Subcutaneous adipose tissue (tissue), 4 donors: Measurements from ENCODE around the gene IL18R1. TPM values are rescaled to one million over a fixed set of nuclear protein-coding genes. Genes with fewer than 3 reads are reported as not detected.

ENCODE experiments used
- CTCF ChIP-seq: fragments of 450-650 bp; IDR thresholded peaks from one replicate; pipeline ENCODE4 v1.5.1; 2016; ENCODE audit warnings: low read depth, mild to moderate bottlenecking, control low read depth, antibody characterized with exemption, moderate library complexity
- total RNA-seq, 4 donors: library from RNA; depleted of rRNA; stranded (reverse); fragments of >200 nt; gene quantifications; one replicate each; pipeline ENCODE4 v1.1.0, GENCODE V29; 2016

Gene IL18R1
- total RNA-seq, 4 donors from 2014 or later: 12.6 to 24.9 (median 21.2) TPM

DNA sequence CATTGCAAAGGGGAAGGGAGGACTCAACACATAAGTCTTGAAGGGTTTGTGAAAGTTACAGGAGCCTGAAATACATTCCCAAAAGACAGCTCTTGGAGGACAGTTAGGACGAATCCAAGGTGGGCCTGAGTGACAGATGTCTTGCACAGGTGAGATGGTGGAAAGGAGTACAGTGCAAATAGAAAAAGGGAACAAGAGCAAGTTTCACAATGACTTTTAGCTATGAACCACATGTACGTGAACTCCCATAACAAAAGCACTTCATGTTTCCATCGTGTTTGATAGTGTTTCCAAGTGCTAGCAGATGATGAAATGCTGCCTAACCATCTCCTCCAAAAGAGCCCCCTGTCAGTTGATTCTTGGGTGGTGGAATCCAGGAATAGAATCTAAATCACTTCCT, 69.2 kb downstream of the IL18R1 start:
- TF ChIP-seq CTCF: no peak

GRCh38 chr2:102425441-102426132, 70.0 kb downstream of the IL18R1 start:
- no peak for TF ChIP-seq CTCF

DNA sequence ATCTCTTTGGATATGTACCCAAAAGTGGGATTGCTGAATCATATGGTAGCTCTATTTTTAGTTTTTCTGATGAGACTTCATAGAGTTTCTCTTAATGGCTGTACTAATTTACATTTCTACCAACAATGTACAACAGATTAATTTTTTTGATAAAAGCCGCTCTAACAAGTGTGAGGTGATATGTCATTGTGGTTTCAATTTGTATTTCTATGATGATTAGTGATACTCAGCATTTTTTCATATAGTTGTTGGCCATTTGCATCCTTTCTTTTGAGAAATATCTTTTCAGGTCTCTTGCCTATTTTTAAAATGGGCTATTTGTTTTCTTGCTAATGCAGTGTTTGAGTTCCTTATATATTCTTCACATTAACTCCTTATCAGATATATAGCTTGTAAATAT, 71.7 kb downstream of the IL18R1 start:
- TF ChIP-seq CTCF: no peak

DNA sequence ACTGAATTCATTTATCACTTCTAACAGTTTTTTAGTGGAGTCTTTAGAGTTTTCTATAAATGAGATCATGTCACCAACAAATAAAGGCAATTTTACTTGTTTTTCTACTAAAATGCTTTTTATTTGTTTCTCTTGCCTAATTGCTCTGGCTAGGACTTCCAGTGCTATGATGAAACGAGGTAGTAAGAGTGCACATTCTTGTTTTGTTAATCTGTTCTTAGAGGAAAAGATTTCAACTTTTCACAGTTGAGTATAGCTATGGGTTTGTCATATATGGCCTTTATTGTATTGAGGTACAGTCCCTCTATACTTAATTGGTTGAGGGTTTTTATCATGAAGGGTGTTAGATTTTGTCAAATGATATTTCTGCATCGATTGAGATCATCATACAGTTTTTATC, 73.0 kb downstream of the IL18R1 start:
- TF ChIP-seq CTCF: no peak

- TF ChIP-seq CTCF: no peak
These were observed 76.8 kb downstream of the IL18R1 start for GRCh38 chr2:102432386-102432785.

GRCh38 chr2:102433973-102434654, 78.5 kb downstream of the IL18R1 start:
- no peak for TF ChIP-seq CTCF

DNA sequence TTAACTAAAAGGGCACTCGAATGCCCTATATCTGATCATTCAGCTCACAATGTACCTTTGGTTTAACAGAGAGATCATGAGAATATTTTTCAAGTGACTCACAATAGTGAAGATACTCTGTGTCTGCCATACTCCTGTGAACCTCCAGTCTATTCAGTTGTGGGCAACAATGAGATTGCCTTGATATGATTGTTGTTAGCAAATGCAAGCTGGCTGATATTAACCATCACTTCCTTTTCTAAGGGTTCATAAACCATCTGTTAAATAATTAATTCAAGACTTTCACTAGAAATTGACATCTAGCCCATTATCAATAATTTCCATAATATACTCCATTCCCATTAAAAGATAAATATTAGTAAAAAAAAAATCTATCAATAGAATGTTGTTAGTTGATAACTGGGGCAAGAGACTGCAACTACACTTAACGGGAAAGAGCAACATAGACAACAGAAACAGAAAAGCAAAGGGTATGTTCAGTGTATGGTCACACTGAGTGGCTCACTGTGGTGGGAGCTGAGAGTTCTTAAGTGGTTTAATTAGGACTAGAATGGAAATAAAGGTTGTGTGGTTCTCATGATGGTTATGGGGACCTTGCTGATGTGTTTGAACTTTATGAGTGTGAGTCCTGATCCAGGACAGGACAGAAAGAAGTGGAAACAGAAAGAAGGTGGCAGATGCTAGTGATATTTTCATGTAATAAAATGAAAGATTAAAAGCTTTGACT, 79.2 kb downstream of the IL18R1 start:
- TF ChIP-seq CTCF: no peak
